HG03095 (cell line): ENCODE results near the gene SLC6A20.

ENCODE experiments used
- ATAC-seq: cut with Tn5 transposase; IDR thresholded peaks from one replicate; pipeline ENCODE4 v1.9.1; 2021; ENCODE audit warnings: moderate library complexity; ENCODE audit not compliant: unreplicated experiment

SLC6A20 gene, protein sequence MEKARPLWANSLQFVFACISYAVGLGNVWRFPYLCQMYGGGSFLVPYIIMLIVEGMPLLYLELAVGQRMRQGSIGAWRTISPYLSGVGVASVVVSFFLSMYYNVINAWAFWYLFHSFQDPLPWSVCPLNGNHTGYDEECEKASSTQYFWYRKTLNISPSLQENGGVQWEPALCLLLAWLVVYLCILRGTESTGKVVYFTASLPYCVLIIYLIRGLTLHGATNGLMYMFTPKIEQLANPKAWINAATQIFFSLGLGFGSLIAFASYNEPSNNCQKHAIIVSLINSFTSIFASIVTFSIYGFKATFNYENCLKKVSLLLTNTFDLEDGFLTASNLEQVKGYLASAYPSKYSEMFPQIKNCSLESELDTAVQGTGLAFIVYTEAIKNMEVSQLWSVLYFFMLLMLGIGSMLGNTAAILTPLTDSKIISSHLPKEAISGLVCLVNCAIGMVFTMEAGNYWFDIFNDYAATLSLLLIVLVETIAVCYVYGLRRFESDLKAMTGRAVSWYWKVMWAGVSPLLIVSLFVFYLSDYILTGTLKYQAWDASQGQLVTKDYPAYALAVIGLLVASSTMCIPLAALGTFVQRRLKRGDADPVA

DNA sequence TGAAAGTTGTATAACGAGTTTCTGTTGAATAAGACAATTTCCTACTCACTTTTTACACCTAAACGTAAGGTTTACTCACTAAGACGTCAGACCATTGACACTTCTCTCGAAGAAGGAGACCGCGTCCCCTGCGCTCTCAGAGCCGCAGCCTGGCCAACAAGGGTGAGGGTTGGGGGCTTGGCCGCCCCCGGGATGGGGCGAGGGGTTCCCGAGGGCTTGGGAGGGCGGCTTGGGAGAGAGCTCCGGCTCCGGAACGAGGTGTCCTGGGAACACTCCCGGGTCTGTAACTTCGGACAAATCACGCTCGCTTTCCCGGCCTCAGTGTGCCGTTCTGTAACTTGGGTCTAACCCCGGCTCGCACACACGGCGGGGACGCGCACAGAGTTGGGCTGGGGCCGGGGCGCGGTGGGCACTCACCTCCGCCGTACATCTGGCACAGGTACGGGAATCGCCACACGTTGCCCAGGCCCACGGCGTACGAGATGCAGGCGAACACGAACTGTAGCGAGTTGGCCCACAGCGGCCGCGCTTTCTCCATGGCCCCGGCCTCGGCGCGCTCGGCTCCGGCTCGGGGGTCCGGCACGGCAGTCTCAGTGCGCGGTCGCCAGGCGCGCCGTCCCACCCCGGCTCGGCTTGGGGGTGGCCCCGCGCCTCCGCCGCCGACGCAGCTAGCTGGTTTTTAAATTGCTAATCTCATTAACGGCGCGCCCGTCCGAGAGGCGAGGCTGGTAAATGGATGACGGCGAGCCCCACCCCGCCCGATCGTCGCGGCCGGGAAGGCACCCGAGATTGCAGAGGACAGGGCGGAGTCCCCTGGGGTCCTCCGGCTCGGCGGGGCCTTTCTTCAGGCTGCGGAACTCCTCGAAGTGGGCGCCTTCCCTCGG, at the start of gene SLC6A20:
Gene SLC6A20 (minus strand): TSS at position 655 of the 884 bp plus-strand sequence. CDS start 117 bp downstream, at position 538.
- ATAC-seq: no peak

GRCh38 chr3:45844616-45845015, 48.3 kb upstream of the SLC6A20 start:
- ATAC-seq: no peak

- no peak for ATAC-seq
Observed at GRCh38 chr3:45842851-45843625, 46.7 kb upstream of the SLC6A20 start.

GRCh38 chr3:45841757-45842491, 45.6 kb upstream of the SLC6A20 start, which contains the start of gene LZTFL1:
Gene LZTFL1 (minus strand): TSS chr3:45842119. CDS start chr3:45841991, 128 bp downstream.
- ATAC-seq: peak; percentile 83

GRCh38 chr3:45841420-45841756, 45.1 kb upstream of the SLC6A20 start:
- ATAC-seq: peak; percentile 24

GRCh38 chr3:45838466-45838865, 42.1 kb upstream of the SLC6A20 start:
- no peak for ATAC-seq

DNA sequence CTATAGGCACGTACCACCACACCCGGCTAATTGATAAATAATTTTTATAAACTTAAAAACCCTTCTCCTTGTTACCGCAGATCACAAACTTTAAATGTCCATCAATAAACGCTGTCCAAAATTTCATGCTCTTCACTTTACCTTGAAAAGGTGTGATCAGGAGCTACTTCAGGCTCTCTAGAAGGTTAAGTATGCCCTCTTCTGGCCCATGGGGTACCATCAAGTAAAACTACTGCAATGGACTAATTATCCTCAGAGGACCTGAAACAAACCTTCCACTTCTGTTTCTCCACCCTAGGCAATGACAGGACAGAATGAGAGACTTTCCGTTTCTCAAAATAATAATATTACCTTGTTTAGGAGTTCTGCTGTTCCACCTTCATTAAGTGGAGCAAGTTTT, 36.4 kb upstream of the SLC6A20 start:
- ATAC-seq: no peak

- no peak for ATAC-seq
Observed at GRCh38 chr3:45830121-45830520, 33.8 kb upstream of the SLC6A20 start.

DNA sequence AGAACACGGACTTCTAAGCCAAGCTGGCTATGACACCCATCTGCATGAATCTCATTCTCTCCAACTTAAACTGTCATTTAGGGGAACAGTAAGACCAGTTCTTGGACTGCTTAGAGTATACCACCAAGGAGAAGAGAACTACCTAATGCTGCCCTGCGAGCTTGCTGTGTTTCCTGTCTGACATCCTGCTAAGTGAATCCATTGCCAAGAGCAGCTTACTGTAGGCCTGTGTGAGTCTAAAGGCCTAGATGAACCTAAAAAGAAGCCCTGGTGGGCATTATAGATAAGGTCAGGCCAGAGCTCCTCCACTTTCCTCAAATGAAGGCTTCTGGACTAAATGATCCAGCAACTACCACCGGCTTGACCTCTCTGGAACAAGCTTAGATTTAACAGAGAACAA, 30.6 kb upstream of the SLC6A20 start:
- ATAC-seq: no peak

DNA sequence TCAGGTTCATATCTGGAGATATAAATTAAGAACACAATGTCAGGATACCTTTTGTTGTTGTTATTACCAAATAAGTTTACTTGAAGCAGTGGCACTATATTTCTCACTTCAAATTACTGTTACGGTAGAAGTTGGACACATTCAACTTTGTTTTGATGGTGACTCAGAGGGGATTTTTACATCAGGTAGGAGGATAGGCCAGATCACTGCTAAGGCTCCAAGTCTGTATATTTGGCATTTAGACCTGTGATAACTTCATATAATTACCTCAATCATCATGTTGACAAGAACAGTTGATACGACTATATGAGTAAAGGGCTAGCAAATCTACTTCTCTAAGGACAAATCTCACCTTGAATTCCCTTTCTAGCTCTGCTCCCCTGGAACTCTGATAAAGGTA, 30.0 kb upstream of the SLC6A20 start:
- no peak for ATAC-seq

DNA sequence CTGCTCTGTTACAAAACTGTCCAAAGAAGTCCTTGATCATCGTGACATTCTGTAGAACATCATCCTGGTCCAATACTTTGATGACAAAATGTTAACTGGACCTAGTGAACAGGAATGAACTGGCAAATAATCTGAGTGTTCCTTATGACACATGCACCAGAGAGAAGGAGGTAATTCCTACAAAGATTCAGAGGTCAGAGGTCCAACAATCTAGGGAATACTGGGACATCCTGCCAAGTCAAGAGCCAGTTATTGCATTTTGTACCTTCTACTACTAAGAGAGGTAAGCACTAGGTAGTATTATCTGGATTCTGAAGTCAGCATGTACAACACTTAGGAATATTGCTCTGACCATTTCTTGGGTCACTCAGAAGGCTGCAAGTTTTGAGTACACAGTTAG, 24.8 kb upstream of the SLC6A20 start:
- no peak for ATAC-seq

DNA sequence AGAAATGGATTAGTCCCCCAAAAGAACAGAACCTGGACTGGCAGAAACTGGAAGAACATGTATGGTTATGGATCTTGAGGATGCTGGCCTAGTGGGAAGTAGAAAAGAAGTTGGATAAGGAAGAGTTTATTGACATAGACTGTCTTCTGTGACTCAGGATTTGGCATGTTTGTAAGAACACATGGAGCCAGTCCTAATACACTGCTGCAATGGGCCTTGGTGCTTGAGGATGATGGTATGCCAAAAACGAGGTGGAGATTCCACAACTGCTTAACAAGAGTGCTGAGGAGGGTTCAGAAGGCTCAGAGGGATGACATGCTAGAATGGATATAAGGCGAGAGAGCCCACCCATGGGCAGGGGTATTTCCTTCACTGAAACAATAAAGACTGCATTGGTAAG, 23.2 kb upstream of the SLC6A20 start:
- no peak for ATAC-seq

DNA sequence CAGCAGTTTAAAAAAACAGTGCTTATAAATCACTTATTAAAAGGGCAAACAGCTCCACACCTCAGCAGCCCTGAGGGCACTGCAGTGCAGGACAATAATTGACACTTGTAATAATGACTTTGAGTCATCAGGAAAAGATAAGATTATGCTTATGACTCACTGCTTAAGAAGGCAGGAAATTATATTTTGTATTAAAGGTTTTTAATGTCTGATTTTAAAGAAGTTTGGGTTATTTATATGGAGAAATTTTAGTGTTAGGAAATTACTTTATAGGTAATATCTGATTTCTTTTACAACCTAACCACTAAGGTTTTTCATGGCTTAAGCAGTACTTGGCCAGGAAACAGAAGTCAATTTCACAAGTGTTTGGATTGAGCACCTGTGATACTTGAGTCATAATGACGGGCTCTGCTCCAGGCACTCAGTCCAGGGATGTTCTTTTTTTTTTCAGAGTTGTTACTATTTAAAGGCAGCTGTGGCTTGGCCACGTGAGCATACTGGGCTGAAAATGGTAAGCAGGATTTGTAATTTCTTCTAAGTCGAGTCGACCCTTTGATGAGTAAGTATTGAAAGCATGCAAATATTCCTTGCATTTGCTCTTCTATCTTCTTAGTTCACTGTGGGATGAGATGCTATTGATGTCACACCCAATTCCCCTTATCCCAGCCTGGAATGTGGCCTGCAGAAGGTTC, 21.6 kb upstream of the SLC6A20 start:
- ATAC-seq: no peak

GRCh38 chr3:45816544-45816943, 20.2 kb upstream of the SLC6A20 start:
- no peak for ATAC-seq

DNA sequence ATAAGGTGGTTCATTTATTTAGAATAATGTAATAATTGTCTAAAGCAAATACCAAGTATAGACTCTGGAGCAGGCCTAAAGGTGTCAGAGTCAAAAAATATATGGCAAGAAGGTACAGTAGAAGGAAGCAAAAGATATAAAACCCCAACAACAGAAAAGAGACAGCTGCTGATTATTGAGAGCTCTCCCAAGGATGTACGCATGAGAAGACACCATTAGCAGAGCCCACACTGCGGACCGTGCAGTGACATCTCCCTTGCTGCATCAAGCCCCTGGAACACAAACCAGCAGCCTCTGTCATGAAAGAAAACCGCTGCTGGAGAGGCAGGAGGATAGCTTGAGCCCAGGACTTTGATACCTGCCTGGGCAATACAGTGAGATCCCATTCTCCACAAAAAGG, 18.0 kb upstream of the SLC6A20 start:
- ATAC-seq: no peak

- ATAC-seq: no peak
Observed at GRCh38 chr3:45807681-45808540, 11.6 kb upstream of the SLC6A20 start.

DNA sequence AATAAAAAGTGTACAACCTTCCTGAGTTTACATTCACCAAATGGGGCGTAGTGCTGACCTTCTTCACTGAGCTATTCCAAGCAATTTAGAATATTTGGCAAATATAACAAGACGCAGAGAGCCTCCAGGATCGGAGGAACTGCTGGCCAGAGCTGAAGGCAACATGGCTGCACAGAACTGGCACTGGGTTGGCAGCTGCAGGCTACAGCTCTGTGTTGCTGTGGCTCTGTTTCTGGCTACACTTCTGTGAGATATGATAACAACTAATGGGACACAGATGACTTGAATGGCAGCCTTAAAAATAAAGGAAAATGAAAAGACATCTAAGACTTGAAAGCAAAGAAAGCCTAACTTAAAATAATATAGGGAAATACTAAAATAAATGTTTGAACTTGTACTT, 10.8 kb upstream of the SLC6A20 start:
- no peak for ATAC-seq

GRCh38 chr3:45806072-45806471, 9.7 kb upstream of the SLC6A20 start:
- ATAC-seq: no peak
